ENCODE measurements around the gene LGR6. TPM values are rescaled to one million over a fixed set of nuclear protein-coding genes. Genes with fewer than 3 reads are reported as not detected.

The LGR6 gene
- total RNA-seq, 1 donor from 2014 or later, result 0.52 TPM

DNA sequence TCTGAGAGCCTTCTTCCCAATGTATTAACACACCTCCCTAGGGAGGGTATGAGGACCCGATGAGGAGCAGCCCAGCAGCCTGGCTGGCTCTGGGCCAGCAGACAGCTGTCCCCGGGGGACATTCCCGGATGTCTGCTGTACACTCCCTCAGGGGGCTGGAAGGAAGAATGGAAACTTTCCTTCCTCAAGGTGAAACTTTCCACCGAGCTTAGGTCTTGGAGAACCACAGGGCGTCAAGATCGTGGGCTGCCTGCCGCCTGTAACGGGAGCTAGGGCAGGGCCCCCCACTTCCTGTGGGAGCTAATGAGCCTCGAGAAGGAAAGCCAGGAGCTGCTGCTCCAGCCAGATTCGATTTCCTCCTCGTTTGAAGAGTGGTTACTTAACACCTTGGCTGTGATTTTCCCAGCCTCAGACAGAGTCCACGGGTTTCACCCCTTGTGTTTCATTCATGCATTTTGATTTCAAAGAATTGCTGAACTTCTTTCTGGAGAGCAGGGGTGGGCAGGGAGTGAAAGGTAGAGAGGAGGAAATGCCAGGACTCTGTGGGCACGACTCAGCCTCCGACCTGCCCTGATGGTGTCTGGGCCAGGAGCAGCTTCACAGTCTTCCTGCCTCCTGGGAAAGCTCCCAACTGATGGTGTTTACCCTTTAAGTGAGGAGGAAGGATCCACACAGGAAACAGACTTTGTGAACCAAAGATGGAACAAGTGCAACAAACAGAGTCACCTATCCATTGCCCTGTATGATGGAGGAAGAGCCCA, 118.5 kb downstream of the LGR6 start:
- Histone ChIP-seq H3K27ac (ENCODE audit: low read depth, low read length) (no peak overlapping the region), H3K4me1 (ENCODE audit: control insufficient read depth in 3 of 3, insufficient read depth in 3 of 3, low read length in 3 of 3) (peaks cover 12 to 15% (median 14%) of the 10 kb centered on the region in 3 donors), H3K9ac (ENCODE audit: low read depth in 1 of 3, low read length in 3 of 3) (peak overlapping the region in 2 of 3 donors; percentile 20 to 25), H3K27me3 (ENCODE audit: control insufficient read depth in 3 of 3, insufficient read depth in 3 of 3, low read length in 3 of 3) (peaks cover 3 to 4% (median 4%) of the 10 kb centered on the region in 3 donors), H3K4me3 (ENCODE audit: low read length in 3 of 3) (peak overlapping the region in 1 of 3 donors; percentile 22), H3K36me3 (ENCODE audit: control insufficient read depth in 3 of 3, insufficient read depth in 3 of 3, low read length in 3 of 3) (no peaks in the 10 kb centered on the region), H3K9me3 (ENCODE audit: control insufficient read depth in 3 of 3, low read length in 3 of 3) (no peaks in the 10 kb centered on the region)

DNA sequence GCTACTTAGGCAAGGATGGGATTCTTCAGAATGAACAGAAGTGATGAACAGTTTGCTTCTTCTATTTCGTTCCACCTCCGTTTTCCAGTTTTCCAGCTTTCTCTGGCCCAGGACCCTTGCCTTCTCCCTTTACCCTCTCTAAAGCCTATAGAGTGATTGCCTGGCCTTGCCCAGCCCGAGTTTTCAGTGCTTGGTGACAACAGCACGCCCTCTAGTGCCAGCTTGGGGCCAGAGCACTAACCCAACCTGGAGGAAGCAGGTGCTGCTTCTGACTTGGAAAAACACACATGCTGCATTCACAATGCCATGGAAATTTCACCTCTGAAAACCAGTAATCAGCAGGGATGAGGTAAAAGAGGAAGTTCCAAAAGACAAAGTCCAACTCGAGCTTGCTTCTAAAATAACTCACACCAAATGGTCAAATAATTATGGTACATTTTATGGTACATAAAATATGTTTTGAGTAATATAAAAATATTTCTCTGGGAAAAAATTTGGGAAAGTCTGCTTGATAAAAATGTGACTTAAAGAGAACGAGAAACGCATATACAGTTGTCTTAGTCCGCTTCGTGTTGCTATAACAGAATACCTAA, 122.1 kb downstream of the LGR6 start:
- Histone ChIP-seq H3K27me3 (ENCODE audit: control insufficient read depth in 3 of 3, insufficient read depth in 3 of 3, low read length in 3 of 3) (peaks cover 3 to 6% (median 4%) of the 10 kb centered on the region in 3 donors), H3K9ac (ENCODE audit: low read depth in 1 of 3, low read length in 3 of 3) (no peak overlapping the region), H3K9me3 (ENCODE audit: control insufficient read depth in 3 of 3, low read length in 3 of 3) (no peaks in the 10 kb centered on the region), H3K27ac (ENCODE audit: low read depth, low read length) (no peak overlapping the region), H3K36me3 (ENCODE audit: control insufficient read depth in 3 of 3, insufficient read depth in 3 of 3, low read length in 3 of 3) (no peaks in the 10 kb centered on the region), H3K4me1 (ENCODE audit: control insufficient read depth in 3 of 3, insufficient read depth in 3 of 3, low read length in 3 of 3) (peaks cover 2 to 7% (median 3%) of the 10 kb centered on the region in 3 donors), H3K4me3 (ENCODE audit: low read length in 3 of 3) (no peak overlapping the region)

DNA sequence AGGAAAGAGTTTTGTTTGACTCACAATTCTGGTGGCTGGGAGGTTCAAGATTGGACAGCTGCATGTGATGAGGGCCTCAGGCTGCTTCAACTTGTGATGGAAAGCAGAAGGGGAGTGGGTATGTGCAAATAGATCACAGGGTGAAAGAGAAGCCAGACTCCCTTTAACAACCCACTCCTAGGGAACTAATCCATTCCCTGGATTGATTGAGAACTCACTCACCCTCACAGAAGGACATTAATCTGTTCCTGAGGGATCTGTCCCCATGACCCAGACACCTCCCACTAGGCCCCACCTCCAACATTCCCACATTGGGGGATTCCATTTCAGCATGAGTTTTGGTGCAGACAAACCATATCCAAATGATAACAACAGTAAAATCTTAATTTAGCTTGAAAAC, 122.6 kb downstream of the LGR6 start:
- Histone ChIP-seq H3K9ac (ENCODE audit: low read depth in 1 of 3, low read length in 3 of 3) (no peak overlapping the region), H3K27ac (ENCODE audit: low read depth, low read length) (no peak overlapping the region), H3K4me1 (ENCODE audit: control insufficient read depth in 3 of 3, insufficient read depth in 3 of 3, low read length in 3 of 3) (peaks cover 2 to 7% (median 3%) of the 10 kb centered on the region in 3 donors), H3K36me3 (ENCODE audit: control insufficient read depth in 3 of 3, insufficient read depth in 3 of 3, low read length in 3 of 3) (no peaks in the 10 kb centered on the region), H3K27me3 (ENCODE audit: control insufficient read depth in 3 of 3, insufficient read depth in 3 of 3, low read length in 3 of 3) (peaks cover 3 to 6% (median 4%) of the 10 kb centered on the region in 3 donors), H3K9me3 (ENCODE audit: control insufficient read depth in 3 of 3, low read length in 3 of 3) (no peaks in the 10 kb centered on the region), H3K4me3 (ENCODE audit: low read length in 3 of 3) (no peak overlapping the region)

DNA sequence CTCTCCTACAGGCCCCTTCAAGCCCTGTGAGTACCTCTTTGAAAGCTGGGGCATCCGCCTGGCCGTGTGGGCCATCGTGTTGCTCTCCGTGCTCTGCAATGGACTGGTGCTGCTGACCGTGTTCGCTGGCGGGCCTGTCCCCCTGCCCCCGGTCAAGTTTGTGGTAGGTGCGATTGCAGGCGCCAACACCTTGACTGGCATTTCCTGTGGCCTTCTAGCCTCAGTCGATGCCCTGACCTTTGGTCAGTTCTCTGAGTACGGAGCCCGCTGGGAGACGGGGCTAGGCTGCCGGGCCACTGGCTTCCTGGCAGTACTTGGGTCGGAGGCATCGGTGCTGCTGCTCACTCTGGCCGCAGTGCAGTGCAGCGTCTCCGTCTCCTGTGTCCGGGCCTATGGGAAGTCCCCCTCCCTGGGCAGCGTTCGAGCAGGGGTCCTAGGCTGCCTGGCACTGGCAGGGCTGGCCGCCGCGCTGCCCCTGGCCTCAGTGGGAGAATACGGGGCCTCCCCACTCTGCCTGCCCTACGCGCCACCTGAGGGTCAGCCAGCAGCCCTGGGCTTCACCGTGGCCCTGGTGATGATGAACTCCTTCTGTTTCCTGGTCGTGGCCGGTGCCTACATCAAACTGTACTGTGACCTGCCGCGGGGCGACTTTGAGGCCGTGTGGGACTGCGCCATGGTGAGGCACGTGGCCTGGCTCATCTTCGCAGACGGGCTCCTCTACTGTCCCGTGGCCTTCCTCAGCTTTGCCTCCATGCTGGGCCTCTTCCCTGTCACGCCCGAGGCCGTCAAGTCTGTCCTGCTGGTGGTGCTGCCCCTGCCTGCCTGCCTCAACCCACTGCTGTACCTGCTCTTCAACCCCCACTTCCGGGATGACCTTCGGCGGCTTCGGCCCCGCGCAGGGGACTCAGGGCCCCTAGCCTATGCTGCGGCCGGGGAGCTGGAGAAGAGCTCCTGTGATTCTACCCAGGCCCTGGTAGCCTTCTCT, 124.6 kb downstream of the LGR6 start:
- Histone ChIP-seq H3K36me3 (ENCODE audit: control insufficient read depth in 3 of 3, insufficient read depth in 3 of 3, low read length in 3 of 3) (no peaks in the 10 kb centered on the region), H3K9me3 (ENCODE audit: control insufficient read depth in 3 of 3, low read length in 3 of 3) (no peaks in the 10 kb centered on the region), H3K9ac (ENCODE audit: low read depth in 1 of 3, low read length in 3 of 3) (no peak overlapping the region), H3K27ac (ENCODE audit: low read depth, low read length) (no peak overlapping the region), H3K4me1 (ENCODE audit: control insufficient read depth in 3 of 3, insufficient read depth in 3 of 3, low read length in 3 of 3) (no peaks in the 10 kb centered on the region), H3K27me3 (ENCODE audit: control insufficient read depth in 3 of 3, insufficient read depth in 3 of 3, low read length in 3 of 3) (peaks cover 3 to 6% (median 4%) of the 10 kb centered on the region in 3 donors), H3K4me3 (ENCODE audit: low read length in 3 of 3) (no peak overlapping the region)

DNA sequence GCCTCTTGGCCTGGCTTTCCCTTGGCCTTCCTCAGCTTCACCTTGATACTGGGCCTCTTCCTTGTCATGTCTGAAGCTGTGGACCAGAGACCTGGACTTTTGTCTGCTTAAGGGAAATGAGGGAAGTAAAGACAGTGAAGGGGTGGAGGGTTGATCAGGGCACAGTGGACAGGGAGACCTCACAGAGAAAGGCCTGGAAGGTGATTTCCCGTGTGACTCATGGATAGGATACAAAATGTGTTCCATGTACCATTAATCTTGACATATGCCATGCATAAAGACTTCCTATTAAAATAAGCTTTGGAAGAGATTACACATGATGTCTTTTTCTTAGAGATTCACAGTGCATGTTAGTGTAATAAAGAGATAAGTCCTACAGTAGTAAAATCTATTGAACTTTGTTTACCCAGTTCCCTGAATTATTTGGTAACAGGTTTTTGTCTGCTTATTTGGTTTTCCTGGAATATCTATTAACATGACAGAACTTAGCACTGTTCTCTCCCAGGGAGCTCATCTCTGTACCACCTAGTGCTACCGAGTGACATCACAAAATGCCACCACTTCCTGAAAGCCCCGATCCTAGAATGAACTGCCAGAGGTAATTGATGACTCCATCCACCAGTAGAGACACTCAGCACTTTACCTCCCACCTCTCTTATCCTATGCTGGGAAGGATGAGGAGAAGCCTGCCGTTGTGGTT, 125.9 kb downstream of the LGR6 start:
- Histone ChIP-seq H3K36me3 (ENCODE audit: control insufficient read depth in 3 of 3, insufficient read depth in 3 of 3, low read length in 3 of 3) (no peaks in the 10 kb centered on the region), H3K27me3 (ENCODE audit: control insufficient read depth in 3 of 3, insufficient read depth in 3 of 3, low read length in 3 of 3) (peaks cover 0 to 2% (median 2%) of the 10 kb centered on the region in 3 donors), H3K4me3 (ENCODE audit: low read length in 3 of 3) (no peak overlapping the region), H3K9me3 (ENCODE audit: control insufficient read depth in 3 of 3, low read length in 3 of 3) (no peaks in the 10 kb centered on the region), H3K9ac (ENCODE audit: low read depth in 1 of 3, low read length in 3 of 3) (peak overlapping the region in 1 of 3 donors; percentile 16), H3K4me1 (ENCODE audit: control insufficient read depth in 3 of 3, insufficient read depth in 3 of 3, low read length in 3 of 3) (no peaks in the 10 kb centered on the region), H3K27ac (ENCODE audit: low read depth, low read length) (no peak overlapping the region)

DNA sequence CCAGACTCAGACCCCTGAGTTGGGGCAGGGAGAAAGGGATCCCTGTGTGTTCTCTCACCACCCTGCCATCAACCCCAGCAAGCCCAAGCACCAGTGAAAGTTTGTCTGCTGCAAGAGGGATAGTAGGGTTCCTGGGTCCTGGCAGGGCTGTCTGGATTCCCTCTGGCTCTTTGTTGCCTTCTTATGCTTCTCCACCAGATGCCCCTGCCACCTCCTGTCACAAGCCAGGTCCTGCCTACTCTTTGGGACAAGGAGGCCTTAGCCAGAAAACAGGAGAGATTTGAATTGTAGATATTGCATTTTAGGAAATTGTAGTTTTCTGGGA, 126.4 kb downstream of the LGR6 start:
- Histone ChIP-seq H3K9me3 (ENCODE audit: control insufficient read depth in 3 of 3, low read length in 3 of 3) (no peaks in the 10 kb centered on the region), H3K9ac (ENCODE audit: low read depth in 1 of 3, low read length in 3 of 3) (peak overlapping the region in 1 of 3 donors; percentile 16), H3K27ac (ENCODE audit: low read depth, low read length) (no peak overlapping the region), H3K27me3 (ENCODE audit: control insufficient read depth in 3 of 3, insufficient read depth in 3 of 3, low read length in 3 of 3) (peaks cover 0 to 2% (median 0%) of the 10 kb centered on the region in 3 donors), H3K36me3 (ENCODE audit: control insufficient read depth in 3 of 3, insufficient read depth in 3 of 3, low read length in 3 of 3) (no peaks in the 10 kb centered on the region), H3K4me1 (ENCODE audit: control insufficient read depth in 3 of 3, insufficient read depth in 3 of 3, low read length in 3 of 3) (no peaks in the 10 kb centered on the region), H3K4me3 (ENCODE audit: low read length in 3 of 3) (no peak overlapping the region)

DNA sequence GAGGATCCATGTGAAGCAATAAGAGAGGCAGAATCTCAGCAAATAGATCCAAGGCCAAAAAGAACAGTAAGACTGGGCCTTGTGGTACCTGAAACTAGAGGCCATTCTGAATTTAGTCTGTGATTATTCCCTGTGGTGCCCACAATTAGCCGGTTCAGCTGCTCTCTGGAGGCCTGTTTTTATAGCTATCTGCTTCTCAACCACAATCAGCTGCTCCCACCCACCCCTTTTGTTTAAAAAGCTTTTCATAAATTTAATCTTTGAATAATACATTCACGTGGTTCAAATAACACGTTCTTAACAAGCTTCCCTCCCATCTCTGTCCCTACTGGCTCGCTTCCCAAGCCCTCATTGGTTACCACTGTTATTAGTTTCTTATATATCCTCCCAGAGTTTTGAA, 130.1 kb downstream of the LGR6 start:
- Histone ChIP-seq H3K4me1 (ENCODE audit: control insufficient read depth in 3 of 3, insufficient read depth in 3 of 3, low read length in 3 of 3) (no peaks in the 10 kb centered on the region), H3K27me3 (ENCODE audit: control insufficient read depth in 3 of 3, insufficient read depth in 3 of 3, low read length in 3 of 3) (no peaks in the 10 kb centered on the region), H3K27ac (ENCODE audit: low read depth, low read length) (no peak overlapping the region), H3K9ac (ENCODE audit: low read depth in 1 of 3, low read length in 3 of 3) (no peak overlapping the region), H3K4me3 (ENCODE audit: low read length in 3 of 3) (no peak overlapping the region), H3K36me3 (ENCODE audit: control insufficient read depth in 3 of 3, insufficient read depth in 3 of 3, low read length in 3 of 3) (no peaks in the 10 kb centered on the region), H3K9me3 (ENCODE audit: control insufficient read depth in 3 of 3, low read length in 3 of 3) (no peaks in the 10 kb centered on the region)

DNA sequence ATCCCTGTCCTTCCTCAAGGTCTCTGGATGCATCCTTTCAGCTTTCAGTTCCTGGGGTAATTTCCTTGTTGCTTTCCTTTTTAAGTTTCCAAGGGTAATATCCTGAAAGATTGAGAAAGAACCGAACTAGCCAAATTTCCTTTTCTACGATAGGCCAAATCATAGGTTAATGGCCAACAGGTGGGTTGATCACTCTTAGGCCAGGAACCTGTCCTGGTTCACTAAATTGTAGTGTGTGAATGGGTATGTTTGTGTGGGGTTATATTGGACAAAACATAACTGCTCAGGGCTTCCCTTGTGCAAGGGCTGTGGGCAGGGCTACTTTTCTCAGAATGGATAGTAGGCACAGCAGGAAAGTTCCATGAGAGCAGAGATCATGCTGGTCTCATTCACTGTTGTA, 131.0 kb downstream of the LGR6 start:
- H3K27ac ChIP-seq (ENCODE audit: low read depth, low read length), result no peak overlapping the region
- H3K9ac ChIP-seq (ENCODE audit: low read depth in 1 of 3, low read length in 3 of 3), result no peak overlapping the region
- H3K4me3 ChIP-seq (ENCODE audit: low read length in 3 of 3), result no peak overlapping the region
- no peaks in the 10 kb centered on the region for H3K27me3 ChIP-seq (ENCODE audit: control insufficient read depth in 3 of 3, insufficient read depth in 3 of 3, low read length in 3 of 3)
- H3K4me1 ChIP-seq (ENCODE audit: control insufficient read depth in 3 of 3, insufficient read depth in 3 of 3, low read length in 3 of 3), result no peaks in the 10 kb centered on the region
- no peaks in the 10 kb centered on the region for H3K36me3 ChIP-seq (ENCODE audit: control insufficient read depth in 3 of 3, insufficient read depth in 3 of 3, low read length in 3 of 3)
- H3K9me3 ChIP-seq (ENCODE audit: control insufficient read depth in 3 of 3, low read length in 3 of 3), result no peaks in the 10 kb centered on the region

DNA sequence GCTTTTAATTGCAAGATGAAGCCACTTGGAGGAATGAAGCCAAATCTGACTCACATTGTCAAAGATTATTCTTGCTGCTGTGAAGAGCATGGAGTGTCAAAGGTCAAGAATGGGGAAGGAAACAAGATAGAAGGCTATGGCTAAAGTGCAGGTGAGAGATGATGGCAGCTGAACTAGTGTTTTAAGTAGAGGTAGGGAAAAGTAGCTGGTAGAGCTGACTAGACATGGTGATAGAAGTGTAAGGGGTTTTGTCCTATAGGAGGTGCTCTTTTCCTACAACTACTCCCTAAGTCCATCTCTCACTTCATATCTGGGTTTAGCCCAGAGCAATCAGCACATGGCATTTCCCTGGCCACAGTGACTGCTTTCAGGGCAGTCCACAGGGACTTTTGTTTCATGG, 136.3 kb downstream of the LGR6 start:
- Histone ChIP-seq H3K27me3 (ENCODE audit: control insufficient read depth in 3 of 3, insufficient read depth in 3 of 3, low read length in 3 of 3) (no peaks in the 10 kb centered on the region), H3K27ac (ENCODE audit: low read depth, low read length) (no peak overlapping the region), H3K9ac (ENCODE audit: low read depth in 1 of 3, low read length in 3 of 3) (no peak overlapping the region), H3K36me3 (ENCODE audit: control insufficient read depth in 3 of 3, insufficient read depth in 3 of 3, low read length in 3 of 3) (peaks cover 0 to 7% (median 0%) of the 10 kb centered on the region in 3 donors), H3K4me3 (ENCODE audit: low read length in 3 of 3) (no peak overlapping the region), H3K4me1 (ENCODE audit: control insufficient read depth in 3 of 3, insufficient read depth in 3 of 3, low read length in 3 of 3) (peaks cover 2 to 10% (median 6%) of the 10 kb centered on the region in 3 donors), H3K9me3 (ENCODE audit: control insufficient read depth in 3 of 3, low read length in 3 of 3) (no peaks in the 10 kb centered on the region)
